Measurements from ENCODE around the gene BTG2.
A peak's percentile ranks its signal among the peaks of the same experiment; 100 is the strongest.
"Not testable (repeated sequence)": the region's sequence is repeated elsewhere in the genome, so short reads cannot be mapped to it uniquely, and the experiment has no call there.

Gene BTG2

GRCh38 chr1:203295796-203296195 is 9.5 kb upstream of the BTG2 start:
- Histone ChIP-seq H3K4me3 (ENCODE audit: low read depth in 1 of 2, low read length in 1 of 2) (no peak overlapping the region), H3K36me3 (no peaks in the 10 kb centered on the region), H3K27ac (peak overlapping the region; percentile 61), H3K9me3 (no peaks in the 10 kb centered on the region), H3K4me1 (ENCODE audit: control insufficient read depth in 1 of 2, insufficient read depth in 1 of 2, low read depth in 1 of 2, low read length in 1 of 2) (peaks cover 35 to 36% of the 10 kb centered on the region in 2 experiments), H3K27me3 (no peaks in the 10 kb centered on the region)
- TF ChIP-seq, protein P1, sequence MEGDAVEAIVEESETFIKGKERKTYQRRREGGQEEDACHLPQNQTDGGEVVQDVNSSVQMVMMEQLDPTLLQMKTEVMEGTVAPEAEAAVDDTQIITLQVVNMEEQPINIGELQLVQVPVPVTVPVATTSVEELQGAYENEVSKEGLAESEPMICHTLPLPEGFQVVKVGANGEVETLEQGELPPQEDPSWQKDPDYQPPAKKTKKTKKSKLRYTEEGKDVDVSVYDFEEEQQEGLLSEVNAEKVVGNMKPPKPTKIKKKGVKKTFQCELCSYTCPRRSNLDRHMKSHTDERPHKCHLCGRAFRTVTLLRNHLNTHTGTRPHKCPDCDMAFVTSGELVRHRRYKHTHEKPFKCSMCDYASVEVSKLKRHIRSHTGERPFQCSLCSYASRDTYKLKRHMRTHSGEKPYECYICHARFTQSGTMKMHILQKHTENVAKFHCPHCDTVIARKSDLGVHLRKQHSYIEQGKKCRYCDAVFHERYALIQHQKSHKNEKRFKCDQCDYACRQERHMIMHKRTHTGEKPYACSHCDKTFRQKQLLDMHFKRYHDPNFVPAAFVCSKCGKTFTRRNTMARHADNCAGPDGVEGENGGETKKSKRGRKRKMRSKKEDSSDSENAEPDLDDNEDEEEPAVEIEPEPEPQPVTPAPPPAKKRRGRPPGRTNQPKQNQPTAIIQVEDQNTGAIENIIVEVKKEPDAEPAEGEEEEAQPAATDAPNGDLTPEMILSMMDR (IDR thresholded peaks at IDR 0.05) = no peak

DNA sequence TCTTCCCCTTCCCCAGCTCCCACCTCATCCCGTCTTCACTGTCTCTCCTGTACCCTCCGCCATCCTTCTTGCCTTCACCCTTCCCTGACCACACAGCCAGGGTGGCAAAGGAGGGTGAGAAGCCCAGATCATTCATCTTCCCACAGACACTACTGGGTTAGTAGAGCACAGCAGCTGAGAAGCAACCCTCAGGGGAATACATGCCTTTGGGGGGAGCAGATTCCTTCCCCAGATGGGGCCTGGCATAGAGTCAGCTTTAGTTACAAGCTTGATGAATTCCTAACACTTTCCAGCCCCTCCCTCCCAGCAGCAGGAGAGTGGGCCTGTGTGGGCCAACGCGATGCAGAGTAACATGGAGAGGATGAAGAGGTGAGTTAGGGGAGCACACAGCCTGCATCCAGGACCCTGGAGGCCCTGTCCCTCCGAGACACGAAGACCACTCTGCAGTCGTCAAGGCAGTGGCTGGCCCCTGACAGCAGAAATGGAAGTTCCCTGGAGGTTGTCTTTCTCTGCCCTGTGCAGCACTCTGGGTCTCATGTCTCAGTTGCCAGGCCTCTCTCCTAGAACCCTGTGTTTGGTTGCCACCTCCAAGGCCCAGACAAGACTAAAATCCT is 8.8 kb upstream of the BTG2 start:
- H3K27ac ChIP-seq = peak overlapping the region; percentile 61
- no peaks in the 10 kb centered on the region for H3K9me3 ChIP-seq
- H3K4me3 ChIP-seq (ENCODE audit: low read depth in 1 of 2, low read length in 1 of 2) = no peak overlapping the region
- no peaks in the 10 kb centered on the region for H3K27me3 ChIP-seq
- no peaks in the 10 kb centered on the region for H3K36me3 ChIP-seq
- TF ChIP-seq, protein P1 (IDR thresholded peaks at IDR 0.05) = no peak
- H3K4me1 ChIP-seq (ENCODE audit: control insufficient read depth in 1 of 2, insufficient read depth in 1 of 2, low read depth in 1 of 2, low read length in 1 of 2) = peaks cover 35 to 36% of the 10 kb centered on the region in 2 experiments

GRCh38 chr1:203299169-203299568 is 6.2 kb upstream of the BTG2 start:
- Histone ChIP-seq H3K4me1 (ENCODE audit: control insufficient read depth in 1 of 2, insufficient read depth in 1 of 2, low read depth in 1 of 2, low read length in 1 of 2) (peaks cover 54 to 55% of the 10 kb centered on the region in 2 experiments), H3K36me3 (no peaks in the 10 kb centered on the region), H3K4me3 (ENCODE audit: low read depth in 1 of 2, low read length in 1 of 2) (no peak overlapping the region), H3K9me3 (no peaks in the 10 kb centered on the region), H3K27me3 (no peaks in the 10 kb centered on the region), H3K27ac (no peak overlapping the region)
- TF ChIP-seq, protein P1 (IDR thresholded peaks at IDR 0.05) = no peak

GRCh38 chr1:203299719-203300429 is 5.4 kb upstream of the BTG2 start:
- H3K27me3 ChIP-seq; H3K4me3 ChIP-seq (ENCODE audit: low read depth in 1 of 2, low read length in 1 of 2); H3K9me3 ChIP-seq; H3K36me3 ChIP-seq: not testable (repeated sequence)
- Histone ChIP-seq H3K27ac (peak overlapping the region; percentile 75), H3K4me1 (ENCODE audit: control insufficient read depth in 1 of 2, insufficient read depth in 1 of 2, low read depth in 1 of 2, low read length in 1 of 2) (peaks cover 57 to 62% of the 10 kb centered on the region in 2 experiments)

DNA sequence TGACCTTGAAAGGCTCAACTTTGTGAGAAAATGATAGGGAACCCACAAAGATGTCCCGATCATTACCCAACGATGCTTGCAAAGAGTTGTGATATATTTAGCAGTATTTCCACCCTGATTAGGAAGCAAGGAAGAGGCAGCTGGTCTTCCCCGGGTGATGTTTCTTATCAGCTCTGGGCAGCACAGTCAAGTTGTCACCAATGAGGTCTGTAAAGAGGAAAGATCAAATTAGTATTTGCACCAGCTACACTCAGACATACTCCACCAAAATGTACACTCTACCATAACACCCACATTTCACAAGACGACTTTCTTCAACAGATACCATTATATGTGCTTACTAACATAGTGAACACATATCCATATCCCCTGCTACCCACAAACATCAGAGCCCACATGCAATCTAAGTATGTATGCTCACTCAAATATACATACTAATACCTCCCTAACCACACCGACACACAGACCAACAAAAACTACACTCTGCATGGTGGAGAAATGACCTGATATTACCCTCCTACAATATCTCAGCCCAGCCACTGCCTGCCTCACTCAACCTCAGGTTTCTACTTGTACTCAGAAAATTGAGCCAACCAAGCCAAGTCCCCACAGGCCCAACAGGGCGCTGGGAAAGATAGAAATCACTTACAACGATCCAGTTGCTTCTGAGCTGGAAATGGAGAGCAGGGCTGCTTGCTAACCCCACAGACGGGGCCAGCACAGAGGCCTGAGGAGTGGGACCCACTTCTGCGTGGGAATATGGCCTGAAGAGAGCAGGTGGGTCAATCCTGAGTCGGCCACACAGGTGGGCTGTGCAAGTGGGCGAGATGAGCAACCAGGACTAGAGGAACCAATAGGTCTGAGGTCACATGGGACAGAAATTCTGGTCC is 4.6 kb upstream of the BTG2 start:
- peak overlapping the region; percentile 75 for H3K27ac ChIP-seq
- H3K4me3 ChIP-seq (ENCODE audit: low read depth in 1 of 2, low read length in 1 of 2) = no peak overlapping the region
- H3K36me3 ChIP-seq = no peaks in the 10 kb centered on the region
- peaks cover 53 to 57% of the 10 kb centered on the region in 2 experiments for H3K4me1 ChIP-seq (ENCODE audit: control insufficient read depth in 1 of 2, insufficient read depth in 1 of 2, low read depth in 1 of 2, low read length in 1 of 2)
- no peaks in the 10 kb centered on the region for H3K9me3 ChIP-seq
- TF ChIP-seq, protein P1 (IDR thresholded peaks at IDR 0.05) = no peak
- H3K27me3 ChIP-seq = no peaks in the 10 kb centered on the region

All from neutrophil (primary cell).